Panc1 (cell line): ENCODE data around the gene HPGDS.

Experiments used
- CTCF ChIP-seq: fragments of 450-650 bp; IDR thresholded peaks from 2 replicates; pipeline ENCODE4 v1.5.1; 2017; ENCODE audit warnings: mild to moderate bottlenecking
- POLR2AphosphoS5 ChIP-seq: IDR thresholded peaks from 2 replicates; pipeline ENCODE4 v1.6.1; 2012; ENCODE audit warnings: mild to moderate bottlenecking, low read depth, low read length, moderate library complexity
- REST ChIP-seq, 2 experiments: IDR thresholded peaks; 2 replicates each; pipeline ENCODE4 v1.6.1; 2011 to 2012; ENCODE audit warnings: low read depth in 2 of 2, control low read depth in 1 of 2, low read length in 1 of 2, mild to moderate bottlenecking in 1 of 2, moderate library complexity in 1 of 2; ENCODE audit not compliant: insufficient read depth in 1 of 2
- SIN3A ChIP-seq: IDR thresholded peaks from 2 replicates; pipeline ENCODE4 v1.6.1; 2012; ENCODE audit warnings: low read depth, mild to moderate bottlenecking, low read length, moderate library complexity, borderline replicate concordance; ENCODE audit not compliant: insufficient read depth

- no peak for TF ChIP-seq CTCF
- TF ChIP-seq REST (IDR thresholded peaks at IDR 0.05; ENCODE audit: insufficient read depth in 1 of 2, low read depth in 2 of 2, low read length in 1 of 2), result no peak
- TF ChIP-seq SIN3A, result no peak
- no peak for TF ChIP-seq POLR2AphosphoS5
These were observed 67.7 kb downstream of the HPGDS start for GRCh38 chr4:94274912-94275311.
